ENCODE measurements around the gene TRDMT1. TPM values are rescaled to one million over a fixed set of nuclear protein-coding genes. Genes with fewer than 3 reads are reported as not detected.

TRDMT1 gene
- total RNA-seq, 2 donors from 2014 or later: 12.3 to 21.0 TPM

GRCh38 chr10:17112566-17112965, 88.9 kb downstream of the TRDMT1 start:
- no peak for TF ChIP-seq CTCF (IDR thresholded peaks at IDR 0.05)
- H3K27me3 ChIP-seq (replicated peaks; ENCODE audit: insufficient read depth): no peaks in the 10 kb centered on the region
- H3K4me3 ChIP-seq: no peak overlapping the region
- ATAC-seq (ENCODE audit: insufficient number of reproducible peaks, low FRiP score, low read depth): no peak
- DNase-seq (ENCODE audit: low spot score): no peak
- H3K4me1 ChIP-seq (ENCODE audit: control insufficient read depth in 1 of 2, low read depth in 2 of 2): peaks cover 0 to 20% of the 10 kb centered on the region in 2 donors
- H3K36me3 ChIP-seq: no peaks in the 10 kb centered on the region
- H3K27ac ChIP-seq: no peak overlapping the region
- H3K9me3 ChIP-seq: no peaks in the 10 kb centered on the region

GRCh38 chr10:17109475-17110207, 91.8 kb downstream of the TRDMT1 start:
- no peaks in the 10 kb centered on the region for H3K36me3 ChIP-seq
- no peak for DNase-seq (ENCODE audit: low spot score)
- H3K27ac ChIP-seq: no peak overlapping the region
- H3K4me3 ChIP-seq: no peak overlapping the region
- TF ChIP-seq CTCF (IDR thresholded peaks at IDR 0.05): no peak
- H3K27me3 ChIP-seq (replicated peaks; ENCODE audit: insufficient read depth): no peaks in the 10 kb centered on the region
- no peaks in the 10 kb centered on the region for H3K9me3 ChIP-seq
- no peak for ATAC-seq (ENCODE audit: insufficient number of reproducible peaks, low FRiP score, low read depth)
- H3K4me1 ChIP-seq (ENCODE audit: control insufficient read depth in 1 of 2, low read depth in 2 of 2): peaks cover 0 to 9% of the 10 kb centered on the region in 2 donors

DNA sequence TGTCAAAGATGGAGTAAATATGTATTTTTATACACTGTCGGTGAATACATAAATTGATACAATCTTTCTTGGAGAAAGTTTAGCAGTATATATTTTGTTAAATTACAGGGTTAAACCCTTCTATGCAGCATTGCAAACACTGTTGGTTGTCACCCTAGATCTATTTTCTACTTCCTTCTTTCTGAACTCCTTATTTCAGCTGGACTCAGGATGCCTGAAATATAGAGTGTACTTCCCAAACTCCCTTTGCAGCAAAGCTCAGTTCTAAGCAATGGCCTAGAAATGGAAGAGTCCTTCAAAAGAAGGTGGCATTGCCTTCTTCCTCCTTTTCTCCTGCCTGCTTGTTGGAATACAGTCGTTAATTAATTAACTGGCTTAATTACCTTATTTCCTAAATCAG, 92.4 kb downstream of the TRDMT1 start:
- TF ChIP-seq CTCF (IDR thresholded peaks at IDR 0.05): no peak
- no peaks in the 10 kb centered on the region for H3K36me3 ChIP-seq
- DNase-seq (ENCODE audit: low spot score) (no peak), ATAC-seq (ENCODE audit: insufficient number of reproducible peaks, low FRiP score, low read depth) (no peak)
- H3K27ac ChIP-seq: no peak overlapping the region
- H3K9me3 ChIP-seq: no peaks in the 10 kb centered on the region
- H3K4me1 ChIP-seq (ENCODE audit: control insufficient read depth in 1 of 2, low read depth in 2 of 2): peaks cover 0 to 3% of the 10 kb centered on the region in 2 donors
- H3K4me3 ChIP-seq: no peak overlapping the region
- H3K27me3 ChIP-seq (replicated peaks; ENCODE audit: insufficient read depth): no peaks in the 10 kb centered on the region

GRCh38 chr10:17106991-17107390, 94.5 kb downstream of the TRDMT1 start:
- ATAC-seq (ENCODE audit: insufficient number of reproducible peaks, low FRiP score, low read depth) (no peak), DNase-seq (ENCODE audit: low spot score) (no peak)
- Histone ChIP-seq H3K27ac (no peak overlapping the region), H3K9me3 (no peaks in the 10 kb centered on the region), H3K27me3 (replicated peaks; ENCODE audit: insufficient read depth) (no peaks in the 10 kb centered on the region), H3K4me1 (ENCODE audit: control insufficient read depth in 1 of 2, low read depth in 2 of 2) (no peaks in the 10 kb centered on the region), H3K4me3 (no peak overlapping the region), H3K36me3 (no peaks in the 10 kb centered on the region)
- TF ChIP-seq CTCF (IDR thresholded peaks at IDR 0.05): no peak

GRCh38 chr10:17101910-17102266, 99.6 kb downstream of the TRDMT1 start:
- Histone ChIP-seq H3K9me3 (no peaks in the 10 kb centered on the region), H3K4me3 (no peak overlapping the region), H3K36me3 (no peaks in the 10 kb centered on the region), H3K27ac (peak overlapping the region in 1 of 2 donors; percentile 10), H3K27me3 (replicated peaks; ENCODE audit: insufficient read depth) (no peaks in the 10 kb centered on the region), H3K4me1 (ENCODE audit: control insufficient read depth in 1 of 2, low read depth in 2 of 2) (peaks cover 9 to 19% of the 10 kb centered on the region in 2 donors)
- no peak for TF ChIP-seq CTCF (IDR thresholded peaks at IDR 0.05)
- ATAC-seq (ENCODE audit: insufficient number of reproducible peaks, low FRiP score, low read depth): no peak
- DNase-seq (ENCODE audit: low spot score): no peak
